Hepatocyte (in vitro differentiated cells): ENCODE measurements around the gene NBDY.

Experiments
- CTCF ChIP-seq: fragments of 200-600 bp; sonication (generic); IDR thresholded peaks from 2 replicates; pipeline ENCODE4 v1.5.1; 2016; ENCODE audit warnings: antibody characterized with exemption, mild to moderate bottlenecking; ENCODE audit not compliant: poor library complexity
- EZH2 ChIP-seq: fragments of 200-600 bp; sonication (generic); IDR thresholded peaks from 2 replicates; pipeline ENCODE4 v1.6.1; 2016; ENCODE audit warnings: antibody characterized with exemption, mild to moderate bottlenecking, borderline replicate concordance
- EZH2phosphoT487 ChIP-seq: fragments of 200-600 bp; sonication (generic); IDR thresholded peaks from one replicate; pipeline ENCODE4 v1.6.1; 2018; ENCODE audit warnings: antibody characterized with exemption, mild to moderate bottlenecking, low read depth, moderate library complexity; ENCODE audit not compliant: unreplicated experiment, severe bottlenecking

- TF ChIP-seq EZH2 (no peak), CTCF (no peak), EZH2phosphoT487 (no peak)
Observed at GRCh38 chrX:56782352-56782751, 53.3 kb downstream of the NBDY start.
